UCSD-AML1 (cell line): ENCODE results near the gene GMDS.

Experiments used
- DNase-seq: peaks from one replicate; lab custom pipeline; 2025; ENCODE audit not compliant: unreplicated experiment; lab: John Stamatoyannopoulos, UW

GMDS gene

GRCh38 chr6:2044192-2044591, 201.2 kb downstream of the GMDS start:
- no peak for DNase-seq

GRCh38 chr6:2042956-2043648, 202.3 kb downstream of the GMDS start:
- DNase-seq = no peak

GRCh38 chr6:2038092-2038491, 207.3 kb downstream of the GMDS start:
- DNase-seq = peak; percentile 32

- DNase-seq = no peak
These were observed 208.0 kb downstream of the GMDS start for GRCh38 chr6:2037237-2037926.

GRCh38 chr6:2036710-2037023, 208.7 kb downstream of the GMDS start:
- DNase-seq = no peak

- DNase-seq = no peak
These were observed 209.3 kb downstream of the GMDS start for GRCh38 chr6:2035826-2036709.

- DNase-seq = no peak
These were observed 210.4 kb downstream of the GMDS start for GRCh38 chr6:2035046-2035445.

- no peak for DNase-seq
These were observed 211.1 kb downstream of the GMDS start for GRCh38 chr6:2034256-2034655.

GRCh38 chr6:2033544-2033943, 211.9 kb downstream of the GMDS start:
- DNase-seq = no peak

GRCh38 chr6:2030682-2031244, 214.6 kb downstream of the GMDS start:
- DNase-seq = no peak

GRCh38 chr6:2029952-2030351, 215.5 kb downstream of the GMDS start:
- DNase-seq = no peak

GRCh38 chr6:2029130-2029794, 216.1 kb downstream of the GMDS start:
- no peak for DNase-seq

- DNase-seq = no peak
These were observed 216.9 kb downstream of the GMDS start for GRCh38 chr6:2028457-2029038.

- DNase-seq = no peak
These were observed 219.3 kb downstream of the GMDS start for GRCh38 chr6:2026133-2026532.

- DNase-seq = no peak
These were observed 223.7 kb downstream of the GMDS start for GRCh38 chr6:2021713-2022125.

GRCh38 chr6:2020909-2021308, 224.5 kb downstream of the GMDS start:
- DNase-seq = no peak

GRCh38 chr6:2019051-2019450, 226.4 kb downstream of the GMDS start:
- no peak for DNase-seq

- no peak for DNase-seq
These were observed 229.4 kb downstream of the GMDS start for GRCh38 chr6:2016040-2016439.

- DNase-seq = no peak
These were observed 236.9 kb downstream of the GMDS start for GRCh38 chr6:2008383-2008976.

- no peak for DNase-seq
These were observed 238.2 kb downstream of the GMDS start for GRCh38 chr6:2007165-2007564.
